Kidney (tissue), 14 donors: Measurements from ENCODE around the gene ANXA5. TPM values are rescaled to one million over a fixed set of nuclear protein-coding genes. Genes with fewer than 3 reads are reported as not detected.

Experiments
- DNase-seq, 5 donors: peaks; one replicate each; pipeline ENCODE4 v3.0.0-alpha.2; 2013 to 2020
- FAIRE-seq: peaks from 2 replicates; lab custom pipeline; 2012; peaks lifted over from hg19 to GRCh38; lab: Jason Lieb, UNC
- H3K27ac ChIP-seq, 2 donors: one replicate each; pipeline ENCODE4 v1.7.0; 2013; ENCODE audit warnings: low read depth in 2 of 2, low read length in 2 of 2, inconsistent platforms in 1 of 2
- H3K27me3 ChIP-seq: one replicate; pipeline ENCODE4 v1.7.1; 2013; ENCODE audit warnings: low read length, inconsistent platforms; ENCODE audit not compliant: control insufficient read depth, insufficient read depth
- H3K36me3 ChIP-seq, 3 donors: one replicate each; pipeline versions ENCODE4 v1.7.0 to v1.7.1; 2013; ENCODE audit warnings: low read length in 3 of 3, control low read depth in 1 of 3, inconsistent platforms in 1 of 3; ENCODE audit not compliant: insufficient read depth in 3 of 3, control insufficient read depth in 2 of 3
- H3K4me1 ChIP-seq, 3 donors: one replicate each; pipeline versions ENCODE4 v1.7.0 to v1.7.1; 2013; ENCODE audit warnings: low read length in 3 of 3, inconsistent platforms in 1 of 3, low read depth in 1 of 3; ENCODE audit not compliant: control insufficient read depth in 2 of 3, insufficient read depth in 2 of 3
- H3K4me3 ChIP-seq, 3 donors: one replicate each; pipeline versions ENCODE4 v1.7.0 to v1.8.1; 2013; ENCODE audit warnings: low read length in 3 of 3, control low read depth in 1 of 3, inconsistent platforms in 1 of 3
- H3K9ac ChIP-seq, 3 donors: one replicate each; pipeline versions ENCODE4 v1.7.0 to v1.7.1; 2013; ENCODE audit warnings: low read length in 3 of 3, control low read depth in 1 of 3, inconsistent platforms in 1 of 3
- H3K9me3 ChIP-seq, 3 donors: one replicate each; pipeline versions ENCODE4 v1.7.0 to v1.7.1; 2013; ENCODE audit warnings: low read length in 3 of 3, control low read depth in 1 of 3, inconsistent platforms in 1 of 3; ENCODE audit not compliant: control insufficient read depth in 2 of 3, insufficient read depth in 1 of 3
- intact Hi-C: fragments of 100-400 bp; cut with DNase I; formaldehyde crosslinking; loops from one replicate; pipeline ENCODE4 v1.11.1; 2022
- polyA plus RNA-seq: library from polyadenylated mRNA; stranded (reverse); fragments of 350-450 nt; fragmentation: Illumina TruSeq; extraction: RNeasy Lipid Tissue Mini Kit (QIAGEN cat#74804); gene quantifications from one replicate; pipeline ENCODE4 v1.2.3, GENCODE V29; 2014; ENCODE audit warnings: low read depth, low replicate concordance; ENCODE audit not compliant: insufficient read depth
- total RNA-seq: library from RNA; stranded (reverse); fragmentation: NEBNext Ultra II Directional; extraction: Animal tissue kit (Norgen Biotek cat#: 25700); gene quantifications from one replicate; pipeline ENCODE4 v1.2.1, GENCODE V29; 2021
- TF ChIP-seq, protein P1 (sequence below): IDR thresholded peaks from 3 replicates; pipeline ENCODE4 v1.5.1; 2012; ENCODE audit warnings: mild to moderate bottlenecking, moderate library complexity, borderline replicate concordance; ENCODE audit not compliant: insufficient read depth; ENCODE audit errors: extremely low read depth
- donor health status: control.
- donor health status: control.
- donor health status: control.
- donor health status: control.
- donor health status: control.
- donor health status: DM: yes; HTN: yes; CAD: no.
- donor health status: Normal renal cell carcinoma (clear cell type).

ANXA5 gene
- total and polyA plus RNA-seq, 2 donors from 2014 or later = 248 to 302 TPM

DNA sequence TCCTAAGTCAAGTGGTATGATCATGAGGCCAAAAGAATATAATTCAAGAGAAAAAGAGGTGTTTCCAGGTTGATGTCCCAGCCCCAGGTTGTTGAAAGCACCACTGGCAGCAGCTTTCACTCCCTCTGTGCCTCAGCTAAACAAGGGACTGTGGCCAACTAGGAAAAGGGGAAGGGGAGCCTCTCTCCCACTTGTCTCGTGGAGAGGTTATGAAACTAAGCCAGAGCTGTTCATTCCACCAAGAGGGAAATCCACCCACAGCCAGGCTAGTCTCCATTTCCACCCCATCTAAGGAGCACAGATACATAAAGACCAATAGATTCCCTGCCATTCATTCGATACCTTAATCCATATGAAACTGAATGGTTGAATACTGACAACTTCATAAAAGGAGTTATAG, 8.1 kb downstream of the ANXA5 start:
- TF ChIP-seq, protein P1, sequence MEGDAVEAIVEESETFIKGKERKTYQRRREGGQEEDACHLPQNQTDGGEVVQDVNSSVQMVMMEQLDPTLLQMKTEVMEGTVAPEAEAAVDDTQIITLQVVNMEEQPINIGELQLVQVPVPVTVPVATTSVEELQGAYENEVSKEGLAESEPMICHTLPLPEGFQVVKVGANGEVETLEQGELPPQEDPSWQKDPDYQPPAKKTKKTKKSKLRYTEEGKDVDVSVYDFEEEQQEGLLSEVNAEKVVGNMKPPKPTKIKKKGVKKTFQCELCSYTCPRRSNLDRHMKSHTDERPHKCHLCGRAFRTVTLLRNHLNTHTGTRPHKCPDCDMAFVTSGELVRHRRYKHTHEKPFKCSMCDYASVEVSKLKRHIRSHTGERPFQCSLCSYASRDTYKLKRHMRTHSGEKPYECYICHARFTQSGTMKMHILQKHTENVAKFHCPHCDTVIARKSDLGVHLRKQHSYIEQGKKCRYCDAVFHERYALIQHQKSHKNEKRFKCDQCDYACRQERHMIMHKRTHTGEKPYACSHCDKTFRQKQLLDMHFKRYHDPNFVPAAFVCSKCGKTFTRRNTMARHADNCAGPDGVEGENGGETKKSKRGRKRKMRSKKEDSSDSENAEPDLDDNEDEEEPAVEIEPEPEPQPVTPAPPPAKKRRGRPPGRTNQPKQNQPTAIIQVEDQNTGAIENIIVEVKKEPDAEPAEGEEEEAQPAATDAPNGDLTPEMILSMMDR = no peak
- DNase-seq (no peak), FAIRE-seq (no peak)
- H3K4me1 ChIP-seq = peaks cover 0 to 8% (median 6%) of the 10 kb centered on the region in 3 donors
- H3K27ac ChIP-seq = no peak overlapping the region
- peaks cover 0 to 14% (median 11%) of the 10 kb centered on the region in 3 donors for H3K36me3 ChIP-seq
- no peak overlapping the region for H3K9ac ChIP-seq
- intact Hi-C loops = no loop called here
- no peak overlapping the region for H3K4me3 ChIP-seq
- no peaks in the 10 kb centered on the region for H3K9me3 ChIP-seq
- H3K27me3 ChIP-seq = no peaks in the 10 kb centered on the region

DNA sequence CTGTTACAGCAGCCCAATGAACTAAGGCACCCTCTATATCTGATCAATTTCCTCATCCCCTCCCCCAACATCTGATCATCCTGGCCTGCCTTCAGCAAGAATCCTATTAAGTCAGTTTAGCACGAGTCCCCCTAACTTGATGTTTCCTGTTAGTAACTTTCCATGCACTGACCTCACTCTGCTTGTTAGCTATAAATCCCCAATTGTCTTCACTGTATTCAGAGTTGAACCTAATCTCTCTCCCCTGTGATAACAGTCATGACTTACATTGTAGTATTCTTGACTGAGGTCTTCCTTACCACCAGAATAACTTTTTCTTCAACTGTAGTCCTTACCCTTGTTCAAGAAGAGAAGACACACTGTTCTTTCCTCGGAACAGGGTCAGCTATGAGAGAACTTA, 8.5 kb downstream of the ANXA5 start:
- TF ChIP-seq, protein P1 = no peak
- Histone ChIP-seq H3K9me3 (no peaks in the 10 kb centered on the region), H3K36me3 (peaks cover 0 to 14% (median 11%) of the 10 kb centered on the region in 3 donors), H3K4me1 (peaks cover 0 to 8% (median 6%) of the 10 kb centered on the region in 3 donors), H3K4me3 (no peak overlapping the region), H3K27ac (no peak overlapping the region), H3K27me3 (no peaks in the 10 kb centered on the region), H3K9ac (no peak overlapping the region)
- FAIRE-seq = no peak
- DNase-seq = no peak
- intact Hi-C loops = no loop called here

- H3K27ac ChIP-seq = no peak overlapping the region
- FAIRE-seq (no peak), DNase-seq (no peak)
- peaks cover 0 to 17% (median 14%) of the 10 kb centered on the region in 3 donors for H3K36me3 ChIP-seq
- intact Hi-C loops = no loop called here
- no peaks in the 10 kb centered on the region for H3K9me3 ChIP-seq
- H3K4me1 ChIP-seq = peaks cover 0 to 6% (median 3%) of the 10 kb centered on the region in 3 donors
- H3K4me3 ChIP-seq = no peak overlapping the region
- no peak overlapping the region for H3K9ac ChIP-seq
- H3K27me3 ChIP-seq = no peaks in the 10 kb centered on the region
- TF ChIP-seq, protein P1 = no peak
These were observed 10.5 kb downstream of the ANXA5 start for GRCh38 chr4:121686255-121686654.

DNA sequence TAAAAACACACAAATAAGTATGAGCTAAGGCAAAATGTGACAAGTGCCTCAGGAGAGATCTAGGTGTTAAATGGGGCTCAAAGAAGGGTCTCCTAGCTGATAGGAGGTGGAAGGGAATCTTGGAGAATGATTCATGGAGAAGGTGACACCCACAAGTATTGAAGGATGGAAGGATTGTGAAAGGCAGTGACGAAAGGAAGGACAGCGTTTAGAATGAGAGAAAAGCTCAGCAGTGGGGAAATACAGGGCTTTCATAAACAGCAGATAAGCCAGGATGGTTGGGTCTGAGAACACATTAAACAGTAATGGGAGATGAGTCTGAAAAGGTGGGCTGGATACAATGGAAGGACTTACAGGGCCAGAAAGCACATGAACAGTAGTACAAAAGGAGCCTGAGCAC, 11.5 kb downstream of the ANXA5 start:
- H3K27ac ChIP-seq = no peak overlapping the region
- H3K9me3 ChIP-seq = no peaks in the 10 kb centered on the region
- TF ChIP-seq, protein P1 = no peak
- H3K4me1 ChIP-seq = peaks cover 0 to 6% (median 3%) of the 10 kb centered on the region in 3 donors
- intact Hi-C loops = no loop called here
- no peak overlapping the region for H3K9ac ChIP-seq
- FAIRE-seq (no peak), DNase-seq (no peak)
- no peak overlapping the region for H3K4me3 ChIP-seq
- H3K27me3 ChIP-seq = no peaks in the 10 kb centered on the region
- H3K36me3 ChIP-seq = peaks cover 2 to 27% (median 20%) of the 10 kb centered on the region in 3 donors
